Neural cell (in vitro differentiated cells): ENCODE data around the gene ZBP1. TPM values are rescaled to one million over a fixed set of nuclear protein-coding genes. Genes with fewer than 3 reads are reported as not detected.

ENCODE experiments used
- H2AFZ ChIP-seq: fragments of 200-600, 300-800 bp; sonication (generic), shearing (Covaris generic); 2 replicates; pipeline ENCODE4 v1.6.0; 2014; ENCODE audit warnings: low read depth, mild to moderate bottlenecking, antibody characterized with exemption, low read length, moderate library complexity
- H3F3A ChIP-seq: fragments of 200-600 bp; shearing (Covaris generic); 2 replicates; pipeline ENCODE4 v1.6.1; 2016; ENCODE audit warnings: mild to moderate bottlenecking, moderate library complexity, mixed read lengths, antibody characterized with exemption, low read length; ENCODE audit not compliant: insufficient read depth, poor library complexity, severe bottlenecking
- H3K27ac ChIP-seq: fragments of 200-600, 300-800 bp; sonication (generic), shearing (Covaris generic); 2 replicates; pipeline ENCODE4 v1.5.1; 2014; ENCODE audit warnings: mild to moderate bottlenecking, low read length, moderate library complexity
- H3K27me3 ChIP-seq: fragments of 300-800, 200-600 bp; sonication (generic), shearing (Covaris generic); 2 replicates; pipeline ENCODE4 v1.6.0; 2014; ENCODE audit warnings: mild to moderate bottlenecking, low read depth, low read length, moderate library complexity; ENCODE audit not compliant: insufficient read depth
- H3K36me3 ChIP-seq: fragments of 300-800, 200-600 bp; sonication (generic), shearing (Covaris generic); 2 replicates; pipeline ENCODE4 v1.5.1; 2014; ENCODE audit warnings: mild to moderate bottlenecking, antibody characterized with exemption, low read length, moderate library complexity; ENCODE audit not compliant: insufficient read depth
- H3K4me2 ChIP-seq: fragments of 300-800, 200-600 bp; sonication (generic), shearing (Covaris generic); 2 replicates; pipeline ENCODE4 v1.6.0; 2014; ENCODE audit warnings: mild to moderate bottlenecking, low read length
- H3K4me3 ChIP-seq: fragments of 300-800, 200-600 bp; sonication (generic), shearing (Covaris generic); 2 replicates; pipeline ENCODE4 v1.5.1; 2014; ENCODE audit warnings: mild to moderate bottlenecking, low read length, moderate library complexity
- H3K79me2 ChIP-seq: fragments of 200-600 bp; shearing (Covaris generic); replicated peaks from 2 replicates; pipeline ENCODE4 v1.6.0; 2014; ENCODE audit warnings: mild to moderate bottlenecking, low read length, moderate library complexity; ENCODE audit not compliant: insufficient read depth
- H3K9ac ChIP-seq: fragments of 300-800, 200-600 bp; sonication (generic), shearing (Covaris generic); 2 replicates; pipeline ENCODE4 v1.6.1; 2016; ENCODE audit warnings: mild to moderate bottlenecking, low read length, mixed read lengths
- H3K9me2 ChIP-seq: fragments of 200-600 bp; shearing (Covaris generic); 2 replicates; pipeline ENCODE4 v1.6.1; 2016; ENCODE audit warnings: mild to moderate bottlenecking, low read length, mixed read lengths; ENCODE audit not compliant: insufficient read depth
- H3K9me3 ChIP-seq: fragments of 200-600, 300-800 bp; sonication (generic), shearing (Covaris generic); 2 replicates; pipeline ENCODE4 v1.6.1; 2016; ENCODE audit warnings: mild to moderate bottlenecking, mixed run types, low read length, moderate library complexity, mixed read lengths
- H4K20me1 ChIP-seq: fragments of 200-600 bp; shearing (Covaris generic); 2 replicates; pipeline ENCODE4 v1.6.1; 2016; ENCODE audit warnings: mild to moderate bottlenecking, mixed run types; ENCODE audit not compliant: insufficient read depth
- CTCF ChIP-seq: fragments of 450-650 bp; IDR thresholded peaks from 2 replicates; pipeline ENCODE4 v1.5.1; 2014; ENCODE audit warnings: antibody characterized with exemption, mild to moderate bottlenecking, moderate library complexity; ENCODE audit not compliant: poor library complexity, severe bottlenecking
- EP300 ChIP-seq: fragments of 450-650 bp; conservative IDR thresholded peaks from 2 replicates; pipeline ENCODE4 v1.6.1; 2014; ENCODE audit warnings: antibody characterized with exemption, mild to moderate bottlenecking, moderate library complexity; ENCODE audit not compliant: poor library complexity, severe bottlenecking
- EZH2 ChIP-seq: fragments of 200-600, 300-800 bp; shearing (Covaris generic), sonication (generic); IDR thresholded peaks from 2 replicates; pipeline ENCODE4 v1.6.1; 2014; ENCODE audit warnings: antibody characterized with exemption, low read length, borderline replicate concordance, mild to moderate bottlenecking; ENCODE audit not compliant: insufficient read depth, poor library complexity, severe bottlenecking
- MXI1 ChIP-seq: fragments of 450-650 bp; conservative IDR thresholded peaks from 2 replicates; pipeline ENCODE4 v1.6.1; 2014; ENCODE audit warnings: antibody characterized with exemption, mild to moderate bottlenecking; ENCODE audit not compliant: poor library complexity, severe bottlenecking
- POLR2AphosphoS5 ChIP-seq: IDR thresholded peaks from 2 replicates; pipeline ENCODE4 v1.6.1; 2012
- RAD21 ChIP-seq: fragments of 450-650 bp; conservative IDR thresholded peaks from 2 replicates; pipeline ENCODE4 v1.6.1; 2014; ENCODE audit warnings: antibody characterized with exemption, mild to moderate bottlenecking, moderate library complexity
- REST ChIP-seq: IDR thresholded peaks from 2 replicates; pipeline ENCODE4 v1.6.1; 2012; ENCODE audit warnings: borderline replicate concordance
- SMC3 ChIP-seq: fragments of 450-650 bp; conservative IDR thresholded peaks from 2 replicates; pipeline ENCODE4 v1.6.1; 2014; ENCODE audit warnings: antibody characterized with exemption, mild to moderate bottlenecking, moderate library complexity; ENCODE audit not compliant: poor library complexity
- TAF1 ChIP-seq: IDR thresholded peaks from 2 replicates; pipeline ENCODE4 v1.6.1; 2012; ENCODE audit warnings: low read depth
- polyA plus RNA-seq: library from polyadenylated mRNA; depleted of rRNA; stranded (reverse); fragments of >200 nt; gene quantifications from 2 replicates; pipeline ENCODE4 v1.2.3, GENCODE V29; 2014

ZBP1 gene
- polyA plus RNA-seq, 1 donor from 2014 or later = not detected

GRCh38 chr20:57661746-57662455, 41.7 kb upstream of the ZBP1 start:
- H3K79me2 ChIP-seq = no peaks in the 10 kb centered on the region

More at GRCh38 chr20:57661746-57662455, 41.7 kb upstream of the ZBP1 start:
- H3K4me3 ChIP-seq = no peak overlapping the region
- no peaks in the 10 kb centered on the region for H3F3A ChIP-seq
- no peaks in the 10 kb centered on the region for H4K20me1 ChIP-seq
- H3K9me2 ChIP-seq = no peaks in the 10 kb centered on the region
- H3K36me3 ChIP-seq = no peaks in the 10 kb centered on the region
- no peaks in the 10 kb centered on the region for H3K27me3 ChIP-seq
- H3K9ac ChIP-seq = no peak overlapping the region
- H3K27ac ChIP-seq = no peak overlapping the region
- H3K9me3 ChIP-seq = no peaks in the 10 kb centered on the region
- H2AFZ ChIP-seq = no peak overlapping the region
- H3K4me2 ChIP-seq = no peak overlapping the region
- TF ChIP-seq RAD21 = no peak
- no peak for TF ChIP-seq EZH2
- no peak for TF ChIP-seq POLR2AphosphoS5
- no peak for TF ChIP-seq EP300
- TF ChIP-seq SMC3 = no peak
- TF ChIP-seq TAF1 = no peak
- TF ChIP-seq REST = no peak
- no peak for TF ChIP-seq CTCF
- no peak for TF ChIP-seq MXI1
